GM21825 (cell line): ENCODE measurements around the gene KLF3.

Experiments
- ATAC-seq: cut with Tn5 transposase; IDR thresholded peaks from one replicate; pipeline ENCODE4 v1.9.1; 2021; ENCODE audit warnings: mild to moderate bottlenecking, moderate library complexity; ENCODE audit not compliant: unreplicated experiment

Gene KLF3

GRCh38 chr4:38692421-38692820, 28.4 kb downstream of the KLF3 start:
- no peak for ATAC-seq

GRCh38 chr4:38693569-38693968, 29.6 kb downstream of the KLF3 start:
- no peak for ATAC-seq

- no peak for ATAC-seq
These were observed 30.3 kb downstream of the KLF3 start for GRCh38 chr4:38694330-38694729.

GRCh38 chr4:38695809-38696208, 31.8 kb downstream of the KLF3 start:
- no peak for ATAC-seq

GRCh38 chr4:38696697-38697096, 32.7 kb downstream of the KLF3 start:
- ATAC-seq = no peak

- no peak for ATAC-seq
These were observed 34.2 kb downstream of the KLF3 start for GRCh38 chr4:38698176-38698575.

- ATAC-seq = no peak
These were observed 35.1 kb downstream of the KLF3 start for GRCh38 chr4:38699112-38699511.

- ATAC-seq = no peak
These were observed 39.6 kb downstream of the KLF3 start for GRCh38 chr4:38703635-38704034.

GRCh38 chr4:38704622-38705154, 40.7 kb downstream of the KLF3 start:
- ATAC-seq = no peak

- ATAC-seq = no peak
These were observed 42.3 kb downstream of the KLF3 start for GRCh38 chr4:38706301-38706700.

- ATAC-seq = no peak
These were observed 46.1 kb downstream of the KLF3 start for GRCh38 chr4:38710053-38710452.

GRCh38 chr4:38711066-38711465, 47.1 kb downstream of the KLF3 start:
- ATAC-seq = no peak

- no peak for ATAC-seq
These were observed 51.1 kb downstream of the KLF3 start for GRCh38 chr4:38715050-38715449.

- ATAC-seq = no peak
These were observed 52.3 kb downstream of the KLF3 start for GRCh38 chr4:38716256-38716655.

- ATAC-seq = no peak
These were observed 53.6 kb downstream of the KLF3 start for GRCh38 chr4:38717604-38718003.

- no peak for ATAC-seq
These were observed 59.1 kb downstream of the KLF3 start for GRCh38 chr4:38723114-38723513.

- ATAC-seq = no peak
These were observed 59.9 kb downstream of the KLF3 start for GRCh38 chr4:38723726-38724474.

GRCh38 chr4:38724475-38724808, 60.4 kb downstream of the KLF3 start:
- no peak for ATAC-seq

- ATAC-seq = no peak
These were observed 64.7 kb downstream of the KLF3 start for GRCh38 chr4:38728631-38729141.

- ATAC-seq = no peak
These were observed 66.5 kb downstream of the KLF3 start for GRCh38 chr4:38730493-38730829.

- peak; percentile 76 for ATAC-seq
These were observed 67.0 kb downstream of the KLF3 start for GRCh38 chr4:38730830-38731646.

GRCh38 chr4:38733663-38734062, 69.7 kb downstream of the KLF3 start:
- ATAC-seq = no peak
